Fibroblast of peridontal ligament (primary cell): Measurements from ENCODE around the gene PAX7.

ENCODE experiments used
- DNase-seq: peaks from one replicate; pipeline ENCODE4 v3.0.0-alpha.2; 2010; ENCODE audit errors: extremely low read depth

PAX7 gene

GRCh38 chr1:18618546-18619466, 11.8 kb upstream of the PAX7 start:
- no peak for DNase-seq

- DNase-seq: no peak
Observed at GRCh38 chr1:18619467-18619835, 11.2 kb upstream of the PAX7 start.

- no peak for DNase-seq
Observed at GRCh38 chr1:18628511-18628910, 2.1 kb upstream of the PAX7 start.

GRCh38 chr1:18629659-18630510, 761 bp upstream of the PAX7 start:
- DNase-seq: no peak

GRCh38 chr1:18631496-18632217, 1.0 kb downstream of the PAX7 start:
- DNase-seq: no peak

- DNase-seq: no peak
Observed at GRCh38 chr1:18632218-18632588, 1.6 kb downstream of the PAX7 start.

- no peak for DNase-seq
Observed at GRCh38 chr1:18632783-18633421, 2.3 kb downstream of the PAX7 start.

GRCh38 chr1:18633422-18634155, 2.9 kb downstream of the PAX7 start:
- no peak for DNase-seq

- DNase-seq: no peak
Observed at GRCh38 chr1:18634276-18634675, 3.6 kb downstream of the PAX7 start.

- no peak for DNase-seq
Observed at GRCh38 chr1:18635070-18635577, 4.5 kb downstream of the PAX7 start.

- no peak for DNase-seq
Observed at GRCh38 chr1:18635891-18636595, 5.4 kb downstream of the PAX7 start.

- DNase-seq: no peak
Observed at GRCh38 chr1:18636596-18637508, 6.2 kb downstream of the PAX7 start.

GRCh38 chr1:18637511-18637960, 6.9 kb downstream of the PAX7 start:
- no peak for DNase-seq

GRCh38 chr1:18637962-18638834, 7.6 kb downstream of the PAX7 start:
- no peak for DNase-seq

GRCh38 chr1:18638835-18639364, 8.3 kb downstream of the PAX7 start:
- DNase-seq: no peak

- no peak for DNase-seq
Observed at GRCh38 chr1:18639368-18640055, 8.9 kb downstream of the PAX7 start.
